ENCODE measurements around the gene C1orf56.

C1orf56 gene

DNA sequence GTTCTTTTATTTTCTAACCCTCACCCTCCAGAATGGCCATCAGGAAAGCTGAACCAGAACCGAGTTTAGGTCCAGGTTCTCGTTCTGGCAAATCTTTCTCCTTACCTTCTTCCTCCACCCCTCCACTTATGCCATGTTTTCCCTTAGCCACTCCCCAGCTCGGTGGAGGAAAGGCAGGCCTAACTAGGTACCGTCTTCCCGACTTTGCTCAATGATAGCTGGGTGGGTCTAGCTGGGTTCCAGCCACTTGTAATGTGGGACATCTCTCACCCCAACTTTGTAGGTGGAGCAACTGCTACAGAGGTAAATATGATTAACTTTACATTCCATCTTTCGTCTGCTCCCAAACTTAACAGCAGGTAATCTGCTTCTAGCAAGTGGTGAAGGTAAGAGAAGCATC is 10.5 kb upstream of the C1orf56 start:
- Histone ChIP-seq H3K4me1 (ENCODE audit: low read length) (no peaks in the 10 kb centered on the region), H3K9ac (ENCODE audit: low read length) (no peak overlapping the region)

GRCh38 chr1:151039521-151039920 is 8.0 kb upstream of the C1orf56 start:
- TF ChIP-seq CTCF (IDR thresholded peaks at IDR 0.05; ENCODE audit: low read depth, low read length): no peak
- H3K4me2 ChIP-seq (ENCODE audit: low read length): no peak overlapping the region
- H2AFZ ChIP-seq (ENCODE audit: low read depth, low read length): no peak overlapping the region
- H4K20me1 ChIP-seq (ENCODE audit: insufficient read depth, low read length): no peaks in the 10 kb centered on the region
- H3K36me3 ChIP-seq (replicated peaks; ENCODE audit: low read depth, low read length): peaks cover 4% of the 10 kb centered on the region
- H3K79me2 ChIP-seq (ENCODE audit: low read length): no peaks in the 10 kb centered on the region
- no peak overlapping the region for H3K4me3 ChIP-seq (ENCODE audit: low read length)
- no peaks in the 10 kb centered on the region for H3K9me3 ChIP-seq (ENCODE audit: insufficient read depth, low read length)
- H3K9ac ChIP-seq (ENCODE audit: low read length): no peak overlapping the region
- no peak overlapping the region for H3K27ac ChIP-seq (ENCODE audit: low read length)
- H3K27me3 ChIP-seq (ENCODE audit: low read depth, low read length): no peaks in the 10 kb centered on the region
- H3K4me1 ChIP-seq (ENCODE audit: low read length): no peaks in the 10 kb centered on the region

More for the DNA sequence above, 10.5 kb upstream of the C1orf56 start:
- Histone ChIP-seq H3K79me2 (ENCODE audit: low read length) (no peaks in the 10 kb centered on the region), H3K27me3 (ENCODE audit: low read depth, low read length) (no peaks in the 10 kb centered on the region), H3K4me3 (ENCODE audit: low read length) (no peak overlapping the region), H4K20me1 (ENCODE audit: insufficient read depth, low read length) (no peaks in the 10 kb centered on the region), H3K27ac (ENCODE audit: low read length) (no peak overlapping the region), H2AFZ (ENCODE audit: low read depth, low read length) (no peak overlapping the region), H3K9me3 (ENCODE audit: insufficient read depth, low read length) (no peaks in the 10 kb centered on the region), H3K36me3 (replicated peaks; ENCODE audit: low read depth, low read length) (peaks cover 4% of the 10 kb centered on the region), H3K4me2 (ENCODE audit: low read length) (no peak overlapping the region)
- TF ChIP-seq EZH2phosphoT487 (IDR thresholded peaks at IDR 0.05; ENCODE audit: low read depth) (no peak), CTCF (IDR thresholded peaks at IDR 0.05; ENCODE audit: low read depth, low read length) (no peak)

DNA sequence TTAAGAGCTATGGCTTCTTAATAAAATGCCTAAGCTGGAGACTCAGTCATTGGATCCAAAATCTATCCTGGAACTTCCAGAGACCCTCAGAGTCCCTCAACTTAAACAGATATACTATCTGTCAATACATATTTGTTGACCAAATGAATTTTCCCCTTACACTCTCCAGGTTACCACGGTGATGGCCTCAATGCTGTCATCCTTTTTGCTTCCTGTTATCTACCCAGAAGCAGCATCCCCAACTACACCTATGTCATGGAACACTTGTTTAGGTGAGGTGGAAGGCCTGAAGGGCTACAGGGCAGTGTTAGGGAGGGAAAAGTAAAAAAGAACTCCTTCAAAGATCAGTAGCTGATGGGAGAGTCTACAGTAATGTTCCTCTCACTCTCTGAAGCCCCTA is 4.4 kb upstream of the C1orf56 start:
- TF ChIP-seq CTCF (IDR thresholded peaks at IDR 0.05; ENCODE audit: low read depth, low read length) (no peak), EZH2phosphoT487 (IDR thresholded peaks at IDR 0.05; ENCODE audit: low read depth) (no peak)
- Histone ChIP-seq H3K4me3 (ENCODE audit: low read length) (no peak overlapping the region), H2AFZ (ENCODE audit: low read depth, low read length) (no peak overlapping the region), H4K20me1 (ENCODE audit: insufficient read depth, low read length) (no peaks in the 10 kb centered on the region), H3K4me1 (ENCODE audit: low read length) (peaks cover 10% of the 10 kb centered on the region), H3K9me3 (ENCODE audit: insufficient read depth, low read length) (no peaks in the 10 kb centered on the region), H3K9ac (ENCODE audit: low read length) (no peak overlapping the region), H3K27me3 (ENCODE audit: low read depth, low read length) (no peaks in the 10 kb centered on the region), H3K27ac (ENCODE audit: low read length) (no peak overlapping the region), H3K79me2 (ENCODE audit: low read length) (no peaks in the 10 kb centered on the region), H3K36me3 (replicated peaks; ENCODE audit: low read depth, low read length) (no peaks in the 10 kb centered on the region), H3K4me2 (ENCODE audit: low read length) (no peak overlapping the region)

DNA sequence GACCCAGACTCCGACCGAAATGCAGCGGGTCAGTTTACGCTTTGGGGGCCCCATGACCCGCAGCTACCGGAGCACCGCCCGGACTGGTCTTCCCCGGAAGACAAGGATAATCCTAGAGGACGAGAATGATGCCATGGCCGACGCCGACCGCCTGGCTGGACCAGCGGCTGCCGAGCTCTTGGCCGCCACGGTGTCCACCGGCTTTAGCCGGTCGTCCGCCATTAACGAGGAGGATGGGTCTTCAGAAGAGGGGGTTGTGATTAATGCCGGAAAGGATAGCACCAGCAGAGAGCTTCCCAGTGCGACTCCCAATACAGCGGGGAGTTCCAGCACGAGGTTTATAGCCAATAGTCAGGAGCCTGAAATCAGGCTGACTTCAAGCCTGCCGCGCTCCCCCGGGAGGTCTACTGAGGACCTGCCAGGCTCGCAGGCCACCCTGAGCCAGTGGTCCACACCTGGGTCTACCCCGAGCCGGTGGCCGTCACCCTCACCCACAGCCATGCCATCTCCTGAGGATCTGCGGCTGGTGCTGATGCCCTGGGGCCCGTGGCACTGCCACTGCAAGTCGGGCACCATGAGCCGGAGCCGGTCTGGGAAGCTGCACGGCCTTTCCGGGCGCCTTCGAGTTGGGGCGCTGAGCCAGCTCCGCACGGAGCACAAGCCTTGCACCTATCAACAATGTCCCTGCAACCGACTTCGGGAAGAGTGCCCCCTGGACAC is 534 bp downstream of the C1orf56 start:
- Histone ChIP-seq H3K4me2 (ENCODE audit: low read length) (peak overlapping the region; percentile 88), H4K20me1 (ENCODE audit: insufficient read depth, low read length) (no peaks in the 10 kb centered on the region), H3K36me3 (replicated peaks; ENCODE audit: low read depth, low read length) (peaks cover 19% of the 10 kb centered on the region), H3K27me3 (ENCODE audit: low read depth, low read length) (no peaks in the 10 kb centered on the region), H3K4me3 (ENCODE audit: low read length) (peak overlapping the region; percentile 84), H3K27ac (ENCODE audit: low read length) (no peak overlapping the region), H2AFZ (ENCODE audit: low read depth, low read length) (peak overlapping the region; percentile 94), H3K9me3 (ENCODE audit: insufficient read depth, low read length) (no peaks in the 10 kb centered on the region), H3K79me2 (ENCODE audit: low read length) (no peaks in the 10 kb centered on the region), H3K4me1 (ENCODE audit: low read length) (peaks cover 10% of the 10 kb centered on the region), H3K9ac (ENCODE audit: low read length) (peak overlapping the region; percentile 72)
- TF ChIP-seq EZH2phosphoT487 (IDR thresholded peaks at IDR 0.05; ENCODE audit: low read depth) (no peak), CTCF (IDR thresholded peaks at IDR 0.05; ENCODE audit: low read depth, low read length) (peak; percentile 51)
